Epidermal melanocyte (primary cell): ENCODE measurements around the gene SLC35F2.
"Not testable (repeated sequence)": the region's sequence is repeated elsewhere in the genome, so short reads cannot be mapped to it uniquely, and the experiment has no call there.

ENCODE experiments used
- DNase-seq: peaks from one replicate; pipeline ENCODE4 v3.0.0; 2011; ENCODE audit warnings: low spot score; ENCODE audit not compliant: insufficient read length

The SLC35F2 gene

DNA sequence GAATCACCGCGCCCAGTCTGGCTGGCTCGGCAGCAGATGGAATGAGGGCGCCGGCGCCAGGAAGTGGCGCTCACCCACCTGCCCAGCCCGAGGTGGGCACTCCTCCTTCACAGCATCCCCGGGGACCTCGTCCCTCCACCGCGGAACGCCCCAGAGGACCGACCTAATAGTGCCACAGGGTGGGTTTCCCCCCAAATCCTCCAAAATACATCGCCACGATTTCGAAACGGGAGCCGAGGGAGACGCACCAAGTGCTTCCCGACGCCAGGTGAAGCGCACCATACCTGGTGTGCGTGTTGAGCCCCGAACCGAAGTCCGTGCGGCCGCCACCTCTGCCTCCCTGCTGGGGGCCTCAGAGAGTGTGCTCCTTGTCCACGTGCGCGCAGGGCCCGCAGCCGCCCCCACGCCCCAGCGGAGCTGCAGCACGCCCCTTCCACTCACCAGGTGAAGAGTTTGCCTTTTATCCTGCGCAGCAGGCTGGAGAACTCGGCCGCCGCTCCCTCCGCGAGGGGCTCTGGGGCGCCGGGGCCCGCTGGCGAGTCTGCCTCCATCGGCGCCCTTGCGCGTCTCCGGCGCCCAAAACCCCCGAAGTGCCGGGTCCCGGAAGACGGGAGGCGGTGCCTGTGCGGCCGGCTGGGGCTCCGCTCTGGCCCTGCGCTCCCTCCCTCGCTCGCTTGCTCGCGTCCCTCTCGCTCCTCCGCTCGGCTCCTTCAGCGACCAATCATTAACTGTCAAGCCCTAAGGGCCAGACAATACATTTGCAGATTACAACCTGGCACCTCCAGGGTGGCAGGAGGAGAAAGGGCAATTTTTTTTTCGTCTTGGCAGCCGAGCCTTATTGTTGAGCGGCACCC, at the start of gene SLC35F2:
Gene SLC35F2, minus strand, starts transcription at position 571 of the 854 bp plus-strand sequence. Its CDS starts 20 bp downstream, at position 551.
- no peak for DNase-seq

GRCh38 chr11:107908211-107908610, 49.6 kb upstream of the SLC35F2 start:
- no peak for DNase-seq

DNA sequence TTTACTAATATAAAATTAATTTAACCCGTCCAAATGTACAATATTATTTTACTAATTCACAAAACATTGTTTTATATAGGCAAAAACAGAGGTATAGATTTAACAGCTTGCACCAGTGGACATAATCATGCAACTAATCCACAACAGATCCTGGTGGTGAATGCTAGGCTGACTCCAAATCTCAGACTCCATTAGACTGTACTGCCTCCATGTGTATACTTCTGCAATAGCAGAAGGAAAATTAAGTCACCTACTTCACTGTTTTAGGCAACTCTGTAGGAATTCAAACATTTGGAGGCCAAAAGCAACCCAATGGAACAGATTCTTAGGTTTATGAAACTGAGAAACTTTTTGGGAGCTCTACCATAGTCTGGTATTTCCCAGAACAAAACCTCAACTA, 39.7 kb upstream of the SLC35F2 start:
- no peak for DNase-seq

DNA sequence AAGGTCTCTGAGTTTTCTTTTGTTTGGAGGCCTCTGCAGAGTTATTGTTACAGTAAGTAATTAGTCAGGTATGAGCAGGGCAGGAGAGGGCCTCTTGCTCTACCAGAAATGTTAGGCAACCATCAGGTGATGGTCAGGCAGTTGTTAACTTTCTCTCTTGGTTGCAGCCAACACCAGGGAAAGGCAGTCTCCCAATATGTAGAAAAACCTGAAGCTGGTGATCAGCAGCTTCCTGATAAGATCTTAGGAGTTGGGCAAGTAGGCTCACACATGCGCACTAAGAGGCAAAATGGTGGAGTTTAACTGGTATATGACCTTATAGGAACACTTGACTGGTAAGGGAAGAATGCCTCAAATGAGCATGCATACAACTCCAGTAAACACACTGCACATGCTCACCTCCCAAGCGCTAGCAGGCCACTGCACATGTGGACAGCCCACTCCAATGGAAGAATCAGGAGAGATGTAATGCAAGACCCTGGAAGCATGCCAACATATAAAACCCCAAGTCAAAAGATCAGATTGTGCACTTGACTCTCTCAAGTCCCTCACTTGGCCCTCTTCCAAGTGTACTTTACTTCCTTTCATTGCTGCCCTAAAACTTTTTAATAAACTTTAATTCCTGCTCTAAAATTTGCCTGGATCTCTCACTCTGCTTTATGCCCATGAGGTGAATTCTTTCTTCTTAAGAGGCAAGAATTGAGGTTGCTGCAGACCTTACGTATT, 23.7 kb upstream of the SLC35F2 start:
- no peak for DNase-seq

DNA sequence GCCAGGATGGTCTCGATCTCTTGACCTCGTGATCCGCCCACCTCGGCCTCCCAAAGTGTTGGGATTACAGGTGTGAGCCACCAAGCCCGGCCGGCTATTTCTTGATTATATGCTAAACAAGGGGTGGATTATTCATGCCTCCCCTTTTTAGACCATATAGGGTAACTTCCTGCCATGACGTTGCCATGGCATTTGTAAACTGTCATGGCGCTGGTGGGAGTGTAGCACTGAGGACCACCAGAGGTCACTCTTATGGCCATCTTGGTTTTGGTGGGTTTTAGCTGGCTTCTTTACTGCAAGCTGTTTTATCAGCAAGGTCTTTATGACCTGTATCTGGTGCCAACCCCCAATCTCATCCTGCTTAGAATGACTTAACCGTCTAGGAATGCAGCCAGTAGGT, 22.9 kb upstream of the SLC35F2 start:
- DNase-seq = not testable (repeated sequence)

- DNase-seq = no peak
Measured at GRCh38 chr11:107876141-107876540, 17.6 kb upstream of the SLC35F2 start.

GRCh38 chr11:107864591-107864990, 6.0 kb upstream of the SLC35F2 start:
- no peak for DNase-seq

DNA sequence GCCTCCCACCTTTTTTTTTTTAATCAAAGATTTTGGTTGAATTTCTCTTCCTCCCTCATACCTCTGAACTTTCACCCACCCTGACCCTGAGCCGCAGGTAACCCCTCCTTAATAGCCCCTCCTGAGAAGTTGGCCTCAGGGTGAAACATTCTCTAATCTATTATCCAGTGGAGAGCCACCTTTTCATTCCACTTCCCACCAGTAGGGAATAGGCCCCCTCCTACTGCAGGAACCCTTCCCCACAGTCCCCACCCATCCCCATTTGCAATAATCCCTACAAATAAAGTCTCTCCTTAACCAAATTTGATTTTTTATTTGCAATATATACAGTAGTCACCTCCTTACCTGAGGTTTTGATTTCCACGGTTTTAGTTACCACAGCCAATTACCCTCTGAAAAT, 2.1 kb upstream of the SLC35F2 start:
- no peak for DNase-seq

DNA sequence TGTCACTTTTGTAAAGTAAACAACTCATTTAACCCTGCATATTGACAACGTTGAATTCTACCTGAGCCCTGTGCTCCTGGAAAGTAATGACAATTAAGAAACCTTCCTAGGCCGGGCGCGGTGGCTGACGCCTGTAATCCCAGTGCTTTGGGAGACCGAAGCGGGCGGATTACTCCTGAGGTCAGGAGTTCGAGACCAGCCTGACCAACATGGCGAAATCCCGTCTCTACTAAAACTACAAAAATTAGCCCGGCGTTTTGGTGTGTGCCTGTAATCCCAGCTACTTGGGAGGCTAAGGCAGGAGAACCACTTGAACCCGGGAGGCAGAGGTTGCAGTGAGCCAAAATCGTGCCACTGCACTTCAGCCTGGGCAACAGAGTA, 1.6 kb upstream of the SLC35F2 start:
- not testable (repeated sequence) for DNase-seq

DNA sequence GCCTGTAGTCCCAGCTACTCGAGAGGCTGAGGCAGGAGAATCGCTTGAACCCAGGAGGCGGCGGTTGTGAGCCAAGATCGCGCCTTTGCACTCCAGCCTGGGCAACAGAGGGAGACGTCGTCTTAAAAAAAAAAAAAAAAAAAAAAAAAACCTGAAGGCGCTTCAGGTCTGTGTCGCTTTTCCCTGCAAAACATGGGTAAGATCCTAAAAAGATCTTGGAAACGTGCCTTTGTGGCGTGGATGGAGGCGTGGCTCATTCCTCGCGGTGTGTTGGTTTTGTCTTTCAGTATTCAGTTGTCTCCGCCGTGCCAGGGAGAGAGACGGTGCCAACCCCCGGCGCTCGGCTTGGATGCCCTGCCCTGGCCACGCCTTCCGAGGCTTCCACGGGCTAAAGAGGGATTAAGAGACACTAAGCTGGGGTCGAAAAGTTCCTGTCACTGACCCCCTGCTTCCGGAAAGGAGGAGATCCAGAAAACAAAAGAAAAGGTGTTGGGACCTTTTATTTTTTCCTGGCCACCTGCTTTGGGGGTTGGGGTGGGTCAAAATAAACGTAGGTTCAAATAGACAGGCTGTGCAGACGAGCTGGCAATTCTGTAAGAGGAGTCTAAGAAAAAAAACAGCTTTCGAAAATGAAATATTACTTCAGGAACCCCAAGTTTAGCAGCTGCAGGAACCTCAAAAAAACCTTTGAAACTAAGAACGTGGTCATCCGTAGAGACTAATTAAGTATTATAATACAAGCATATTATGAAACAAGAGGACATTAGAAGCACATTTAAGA, 1.1 kb upstream of the SLC35F2 start:
- DNase-seq = no peak

DNA sequence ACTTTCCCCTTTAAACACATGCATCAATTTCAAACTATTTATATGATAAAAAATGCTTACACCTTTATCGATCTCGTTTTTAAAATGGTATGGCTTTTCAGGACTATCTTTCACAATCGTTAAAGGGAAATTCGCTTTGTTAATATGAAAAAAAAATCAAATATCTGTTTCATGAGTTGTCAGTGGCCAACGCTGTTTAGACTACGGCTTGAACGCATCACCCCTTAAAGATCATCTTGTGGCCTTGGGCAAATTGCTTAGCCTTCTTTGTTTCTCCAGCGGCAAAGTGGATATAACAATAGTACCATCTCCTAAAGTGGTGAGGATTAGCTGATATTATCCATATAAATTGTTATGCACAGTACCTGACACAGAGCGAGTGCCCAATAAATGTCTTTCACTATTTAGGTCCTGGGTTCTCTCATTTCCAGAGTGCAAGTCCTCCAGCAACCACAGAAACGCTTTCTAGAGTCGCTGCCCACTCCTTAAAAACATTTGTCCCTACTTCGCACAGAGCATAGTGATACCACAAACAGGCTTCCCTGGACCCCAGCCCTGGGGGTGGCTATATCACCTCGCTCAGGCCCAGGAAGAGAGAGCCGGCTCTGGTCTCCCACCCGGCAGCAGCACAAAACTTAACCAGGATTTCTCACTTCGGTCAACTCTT, 904 bp downstream of the SLC35F2 start:
- DNase-seq = no peak

DNA sequence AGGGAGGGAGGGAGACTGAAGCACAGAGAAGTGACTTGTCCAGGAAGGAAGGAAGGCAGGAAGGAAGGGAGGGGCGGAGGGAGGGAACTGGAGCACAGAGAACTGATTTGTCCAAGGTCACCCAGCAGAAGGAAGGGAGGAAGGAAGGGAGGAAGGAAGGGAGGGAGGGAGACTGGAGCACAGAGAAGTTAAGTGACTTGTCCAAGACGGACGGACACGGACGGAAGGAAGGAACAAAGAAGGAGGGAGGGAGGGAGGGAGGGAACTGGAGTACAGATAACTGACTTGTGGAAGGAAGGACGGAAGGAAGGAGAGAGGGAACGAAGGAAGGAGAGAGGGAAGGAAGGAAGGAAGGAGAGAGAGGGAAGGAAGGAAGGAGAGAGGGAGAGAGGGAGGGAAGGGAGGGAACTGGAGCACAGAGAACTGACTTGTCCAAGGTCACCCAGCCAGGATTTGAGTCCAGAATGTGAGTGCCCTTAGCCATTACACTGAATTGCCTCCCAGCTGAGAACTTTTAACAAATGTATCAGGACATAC, 1.5 kb downstream of the SLC35F2 start:
- DNase-seq = no peak

DNA sequence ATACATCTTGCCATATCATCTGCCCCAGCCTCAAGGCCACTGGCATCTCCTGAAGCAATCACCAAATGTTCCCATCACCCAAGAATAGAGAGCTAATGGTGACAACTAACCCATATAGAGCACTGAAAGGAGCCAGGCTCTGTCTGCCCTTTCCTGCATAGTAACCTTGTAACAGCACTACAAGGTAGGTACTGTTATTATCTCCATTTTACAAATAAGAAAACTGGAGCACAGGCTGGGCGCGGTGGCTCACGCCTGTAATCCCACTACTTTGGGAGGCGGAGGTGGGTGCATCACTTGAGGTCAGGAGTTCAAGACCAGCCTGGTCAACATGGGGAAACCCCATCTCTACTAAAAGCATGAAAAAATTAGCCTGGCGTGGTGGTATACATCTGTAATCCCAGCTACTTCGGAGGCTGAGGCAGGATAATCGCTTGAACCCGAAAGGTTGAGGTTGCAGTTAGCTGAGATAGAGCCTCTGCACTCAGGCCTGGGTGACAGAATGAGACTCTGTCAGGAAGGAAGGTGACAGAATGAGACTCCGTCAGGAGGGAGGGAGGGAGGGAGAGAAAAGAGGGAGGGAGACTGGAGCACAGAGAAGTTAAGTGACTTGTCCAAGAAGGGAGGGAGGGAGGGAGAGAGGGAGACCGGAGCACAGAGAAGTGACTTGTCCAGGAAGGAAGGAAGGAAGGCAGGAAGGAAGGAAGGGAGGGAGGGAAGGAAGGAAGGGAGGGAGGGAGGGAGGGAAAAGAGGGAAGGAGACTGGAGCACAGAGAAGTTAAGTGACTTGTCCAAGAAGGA, 2.2 kb downstream of the SLC35F2 start:
- DNase-seq = no peak

- DNase-seq = no peak
Measured at GRCh38 chr11:107853070-107853469, 5.5 kb downstream of the SLC35F2 start.

- DNase-seq = no peak
Measured at GRCh38 chr11:107851704-107852310, 6.8 kb downstream of the SLC35F2 start.

GRCh38 chr11:107849790-107850189, 8.8 kb downstream of the SLC35F2 start:
- DNase-seq = no peak

- DNase-seq = no peak
Measured at GRCh38 chr11:107848345-107848744, 10.2 kb downstream of the SLC35F2 start.

- no peak for DNase-seq
Measured at GRCh38 chr11:107847184-107847583, 11.4 kb downstream of the SLC35F2 start.

- no peak for DNase-seq
Measured at GRCh38 chr11:107844041-107844440, 14.5 kb downstream of the SLC35F2 start.
